Stomach smooth muscle (tissue), 2 donors: ENCODE results near the gene NKAIN1.
A peak's percentile ranks its signal among the peaks of the same experiment; 100 is the strongest.
"Not testable (repeated sequence)": the region's sequence is repeated elsewhere in the genome, so short reads cannot be mapped to it uniquely, and the experiment has no call there.

Experiments used
- H3K27ac ChIP-seq: one replicate; pipeline ENCODE4 v1.7.0; 2013; ENCODE audit warnings: mild to moderate bottlenecking, low read length, inconsistent platforms
- H3K27me3 ChIP-seq, 2 donors: one replicate each; pipeline ENCODE4 v1.7.0; 2013; ENCODE audit warnings: low read length in 2 of 2; ENCODE audit not compliant: insufficient read depth in 2 of 2, control insufficient read depth in 1 of 2
- H3K36me3 ChIP-seq, 2 donors: one replicate each; pipeline ENCODE4 v1.7.0; 2013; ENCODE audit warnings: low read length in 2 of 2; ENCODE audit not compliant: control insufficient read depth in 2 of 2, insufficient read depth in 2 of 2
- H3K4me1 ChIP-seq: one replicate; pipeline ENCODE4 v1.7.0; 2013; ENCODE audit warnings: low read length; ENCODE audit not compliant: control insufficient read depth, insufficient read depth
- H3K4me3 ChIP-seq, 2 donors: one replicate each; pipeline ENCODE4 v1.7.0; 2013; ENCODE audit warnings: low read length in 2 of 2
- H3K9ac ChIP-seq, 2 donors: one replicate each; pipeline ENCODE4 v1.7.0; 2013; ENCODE audit warnings: low read length in 2 of 2, mild to moderate bottlenecking in 1 of 2
- H3K9me3 ChIP-seq, 2 donors: one replicate each; pipeline ENCODE4 v1.7.0; 2013; ENCODE audit warnings: low read length in 2 of 2; ENCODE audit not compliant: control insufficient read depth in 2 of 2
- donor health status: healthy.
- donor health status: Pancreatic carcinoma.

NKAIN1 gene

DNA sequence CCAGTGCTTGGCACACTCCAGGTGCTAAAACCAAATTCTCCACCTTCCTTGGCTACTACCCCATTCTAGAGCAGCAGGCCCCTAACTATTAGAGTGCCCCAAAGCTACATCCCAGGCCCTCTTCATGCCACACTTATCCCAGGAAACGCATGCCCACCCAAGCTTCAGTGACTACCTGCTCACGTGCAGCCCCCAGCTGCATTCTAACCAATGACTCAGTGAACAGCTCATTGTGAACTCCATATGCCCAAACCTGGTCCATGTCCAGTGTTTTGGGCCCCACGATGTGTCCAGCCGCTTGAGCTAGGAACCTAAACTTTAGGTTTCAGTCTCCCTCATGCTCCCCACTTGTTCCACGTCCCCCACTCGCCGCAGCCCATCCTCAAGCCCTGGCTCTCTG, 41.5 kb downstream of the NKAIN1 start:
- no peak overlapping the region for H3K9ac ChIP-seq
- peaks cover 0 to 4% of the 10 kb centered on the region in 2 donors for H3K27me3 ChIP-seq
- H3K4me3 ChIP-seq = no peak overlapping the region
- H3K4me1 ChIP-seq = no peaks in the 10 kb centered on the region
- H3K36me3 ChIP-seq = no peaks in the 10 kb centered on the region
- no peak overlapping the region for H3K27ac ChIP-seq
- no peaks in the 10 kb centered on the region for H3K9me3 ChIP-seq

DNA sequence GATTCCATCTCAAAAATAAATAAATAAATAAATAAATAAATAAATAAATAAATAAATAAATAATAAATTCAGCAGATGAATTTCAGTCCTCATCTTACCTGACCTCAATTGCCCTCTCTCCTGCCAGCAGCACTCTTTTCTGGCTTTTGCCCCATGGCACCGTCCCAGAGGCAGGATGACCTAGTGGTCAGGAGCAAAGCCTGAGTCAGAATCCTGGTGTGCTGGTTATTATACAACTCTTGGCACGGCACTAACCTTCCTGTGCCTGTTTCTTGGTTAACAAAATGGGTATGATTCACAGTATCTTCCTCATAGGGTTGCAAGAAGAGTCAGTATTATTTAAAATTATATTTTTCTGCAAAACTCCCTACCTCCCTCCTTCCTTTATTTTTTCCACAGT, 43.0 kb downstream of the NKAIN1 start:
- Histone ChIP-seq H3K27ac (no peak overlapping the region), H3K4me3 (no peak overlapping the region), H3K36me3 (no peaks in the 10 kb centered on the region), H3K4me1 (no peaks in the 10 kb centered on the region), H3K9me3 (no peaks in the 10 kb centered on the region), H3K27me3 (peaks cover 0 to 4% of the 10 kb centered on the region in 2 donors), H3K9ac (no peak overlapping the region)

GRCh38 chr1:31195267-31195666, 44.4 kb downstream of the NKAIN1 start:
- H3K9me3 ChIP-seq, H3K4me1 ChIP-seq, H3K9ac ChIP-seq, H3K27ac ChIP-seq, H3K36me3 ChIP-seq, H3K4me3 ChIP-seq, H3K27me3 ChIP-seq: not testable (repeated sequence)

DNA sequence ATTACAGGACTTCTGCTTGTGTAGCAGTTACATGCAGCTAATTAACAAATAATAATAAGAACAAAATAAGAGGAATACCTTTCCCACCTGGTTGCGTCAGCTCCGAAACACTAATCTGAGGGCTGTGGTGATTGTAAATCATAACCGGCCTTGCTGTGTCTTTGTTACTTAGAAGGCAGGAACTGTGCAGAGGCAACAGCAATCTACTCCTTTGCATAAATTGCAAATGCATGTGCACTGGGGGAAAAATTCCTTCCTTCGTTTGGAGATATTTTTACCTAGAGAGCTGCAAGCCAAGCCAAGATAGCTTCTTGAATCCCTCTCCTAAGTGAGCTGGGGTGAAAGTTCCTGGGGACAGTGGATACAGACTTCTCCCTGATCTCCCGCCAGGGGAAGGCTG, 46.0 kb downstream of the NKAIN1 start:
- H3K4me3 ChIP-seq = no peak overlapping the region
- no peak overlapping the region for H3K9ac ChIP-seq
- H3K27me3 ChIP-seq = peaks cover 0 to under 1% of the 10 kb centered on the region in 2 donors
- no peaks in the 10 kb centered on the region for H3K9me3 ChIP-seq
- H3K27ac ChIP-seq = no peak overlapping the region
- no peaks in the 10 kb centered on the region for H3K36me3 ChIP-seq
- no peaks in the 10 kb centered on the region for H3K4me1 ChIP-seq

DNA sequence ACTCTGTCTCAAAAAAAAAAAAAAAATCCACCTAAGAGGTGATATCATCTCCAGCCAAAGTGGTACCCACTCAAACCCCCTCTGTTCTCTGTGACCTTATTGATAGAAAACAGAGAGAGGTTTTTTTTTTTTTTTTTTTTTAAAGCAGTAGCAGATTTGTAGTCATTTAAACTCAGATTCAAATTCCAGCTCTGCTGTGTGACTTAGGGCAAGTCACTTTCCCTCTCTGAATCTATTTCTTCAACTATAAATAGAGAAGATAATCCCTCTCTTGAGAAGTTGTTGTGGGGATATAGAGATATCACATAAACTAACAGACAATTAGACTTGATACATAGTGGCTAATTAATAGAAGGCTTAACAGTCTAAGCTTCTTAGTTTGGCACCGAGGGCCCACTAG, 48.4 kb downstream of the NKAIN1 start:
- no peaks in the 10 kb centered on the region for H3K36me3 ChIP-seq
- no peak overlapping the region for H3K9ac ChIP-seq
- no peaks in the 10 kb centered on the region for H3K9me3 ChIP-seq
- H3K27me3 ChIP-seq = peaks cover 0 to 2% of the 10 kb centered on the region in 2 donors
- no peaks in the 10 kb centered on the region for H3K4me1 ChIP-seq
- H3K27ac ChIP-seq = no peak overlapping the region
- H3K4me3 ChIP-seq = no peak overlapping the region

GRCh38 chr1:31189696-31190674, 49.7 kb downstream of the NKAIN1 start:
- H3K4me3 ChIP-seq = no peak overlapping the region
- peaks cover 0 to 2% of the 10 kb centered on the region in 2 donors for H3K27me3 ChIP-seq
- H3K36me3 ChIP-seq = no peaks in the 10 kb centered on the region
- no peak overlapping the region for H3K9ac ChIP-seq
- H3K4me1 ChIP-seq = no peaks in the 10 kb centered on the region
- no peak overlapping the region for H3K27ac ChIP-seq
- H3K9me3 ChIP-seq = no peaks in the 10 kb centered on the region

DNA sequence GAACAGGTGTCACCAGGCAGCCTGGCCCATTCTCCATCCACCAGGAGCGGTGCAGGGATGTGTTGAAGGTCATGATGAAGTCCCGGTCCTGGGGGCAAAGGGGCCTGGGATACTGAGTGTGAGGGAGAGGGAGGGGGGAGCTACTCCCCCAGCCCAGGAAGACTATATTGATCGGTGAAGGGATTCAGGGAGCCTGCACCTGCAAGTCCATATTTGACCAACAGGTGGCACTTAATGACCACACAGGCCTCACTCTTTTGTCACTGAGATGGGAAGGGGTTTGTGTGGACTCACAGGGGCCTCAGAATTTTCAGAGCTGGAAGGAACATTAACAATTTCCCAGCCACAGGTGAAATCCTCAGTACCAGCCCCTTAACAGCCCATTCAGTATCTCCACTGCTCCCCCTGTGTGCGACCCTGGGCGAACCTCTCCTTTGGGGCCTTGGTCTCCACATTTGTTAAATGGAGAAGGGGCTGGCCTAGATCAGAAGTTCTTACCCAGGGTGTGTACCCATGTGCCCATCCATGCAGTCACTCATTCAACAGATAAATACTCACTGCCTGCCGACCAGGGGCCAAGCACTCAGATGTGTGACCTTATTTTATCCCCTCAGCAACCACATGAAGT, 55.6 kb downstream of the NKAIN1 start:
- Histone ChIP-seq H3K9ac (no peak overlapping the region), H3K4me1 (peaks cover 5% of the 10 kb centered on the region), H3K27ac (no peak overlapping the region)

GRCh38 chr1:31183126-31183525, 56.6 kb downstream of the NKAIN1 start:
- H3K9me3 ChIP-seq = no peaks in the 10 kb centered on the region
- H3K36me3 ChIP-seq = no peaks in the 10 kb centered on the region
- H3K27ac ChIP-seq = no peak overlapping the region
- no peak overlapping the region for H3K4me3 ChIP-seq
- H3K4me1 ChIP-seq = peaks cover 5% of the 10 kb centered on the region
- H3K27me3 ChIP-seq = peaks cover 19 to 21% of the 10 kb centered on the region in 2 donors
- H3K9ac ChIP-seq = no peak overlapping the region

More for the DNA sequence above, 55.6 kb downstream of the NKAIN1 start:
- Histone ChIP-seq H3K36me3 (no peaks in the 10 kb centered on the region), H3K27me3 (peaks cover 19 to 21% of the 10 kb centered on the region in 2 donors), H3K9me3 (no peaks in the 10 kb centered on the region), H3K4me3 (no peak overlapping the region)

DNA sequence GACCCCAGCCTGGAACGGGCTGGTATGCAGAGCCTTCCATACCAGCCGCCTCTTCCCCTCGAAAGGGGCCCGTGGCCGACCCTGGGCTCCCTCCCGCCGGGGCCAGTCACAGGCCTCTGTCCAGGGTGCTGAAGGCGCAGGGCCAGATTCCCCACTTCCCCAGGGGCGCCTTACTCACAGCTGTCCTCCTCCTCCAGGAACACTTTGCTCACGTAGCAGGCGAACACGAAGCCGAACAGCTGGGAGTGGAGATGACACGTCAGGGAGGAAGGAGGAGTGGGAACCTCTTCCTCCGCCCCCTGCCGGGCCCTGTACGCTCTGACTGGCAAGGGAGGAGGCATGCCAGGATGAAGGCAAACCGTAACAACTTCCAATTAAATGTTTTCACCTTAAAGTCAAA, 57.3 kb downstream of the NKAIN1 start:
- Histone ChIP-seq H3K4me3 (peak overlapping the region in 1 of 2 donors; percentile 15), H3K36me3 (no peaks in the 10 kb centered on the region), H3K4me1 (peaks cover 5% of the 10 kb centered on the region), H3K9me3 (no peaks in the 10 kb centered on the region), H3K27me3 (peaks cover 19 to 21% of the 10 kb centered on the region in 2 donors), H3K9ac (no peak overlapping the region), H3K27ac (no peak overlapping the region)

DNA sequence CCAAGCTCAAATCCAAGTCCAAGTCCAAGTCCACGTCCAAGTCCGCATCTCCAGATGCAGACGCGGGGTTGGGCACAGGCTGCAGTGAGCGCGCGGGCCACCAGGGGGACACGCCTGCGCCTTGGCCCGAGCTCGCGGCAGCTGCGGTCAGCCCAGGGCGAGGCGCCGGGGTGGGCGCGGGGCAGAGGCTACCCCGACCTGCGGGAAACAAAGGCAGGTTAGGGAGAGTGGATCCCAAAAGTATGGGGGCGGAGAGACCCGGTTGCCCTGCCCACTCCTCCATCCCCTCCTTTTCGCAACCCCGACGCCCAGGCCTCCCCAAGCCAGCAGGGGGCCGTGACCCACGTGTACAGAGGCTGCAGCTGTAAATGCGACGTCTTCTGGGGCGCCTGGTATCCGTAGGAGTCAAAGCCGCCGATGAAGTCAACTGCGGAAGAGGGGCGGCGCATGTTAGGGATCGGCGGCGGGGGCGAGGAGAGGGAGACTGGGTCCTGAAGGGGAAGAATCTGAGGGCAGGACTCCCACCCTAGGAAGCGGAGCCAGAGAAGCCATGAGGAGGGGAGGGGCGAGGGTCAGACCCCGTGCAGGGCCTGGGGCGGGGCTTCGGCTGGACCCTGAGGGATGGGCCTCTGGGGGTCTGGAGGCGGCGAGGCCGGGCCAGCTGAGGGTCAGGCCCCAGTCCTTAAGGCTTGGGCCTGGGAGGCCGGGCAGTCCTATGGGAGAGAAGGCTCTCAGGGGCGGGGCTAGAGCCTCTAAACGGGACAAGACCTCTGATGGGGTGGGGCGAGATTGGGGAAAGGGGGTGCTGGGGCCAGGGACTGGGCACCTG, 58.0 kb downstream of the NKAIN1 start:
- Histone ChIP-seq H3K4me1 (peaks cover 5% of the 10 kb centered on the region), H3K27ac (no peak overlapping the region), H3K27me3 (peaks cover 19 to 21% of the 10 kb centered on the region in 2 donors), H3K9ac (no peak overlapping the region), H3K9me3 (no peaks in the 10 kb centered on the region), H3K36me3 (no peaks in the 10 kb centered on the region), H3K4me3 (peak overlapping the region in 1 of 2 donors; percentile 15)
